K562 (cell line): ENCODE results near the gene IFT22. TPM values are rescaled to one million over a fixed set of nuclear protein-coding genes. Genes with fewer than 3 reads are reported as not detected.

Experiments used
- CEBPG ChIP-seq, 3 experiments: fragments of 200-800 bp in 1 of 3; sonication (Bioruptor generic) in 1 of 3; sonication (generic) in 1 of 3; formaldehyde crosslinking in 1 of 3; IDR thresholded peaks in 2 of 3; conservative IDR thresholded peaks in 1 of 3; 2 replicates each; pipeline versions ENCODE4 v1.6.1 to v1.8.0; 2016 to 2022; ENCODE audit warnings: missing compliant biosample characterization in 2 of 3, missing genetic modification characterization in 2 of 3, mild to moderate bottlenecking in 1 of 3, missing genetic modification reagents in 1 of 3
- E2F1 ChIP-seq: sonication (generic); formaldehyde crosslinking; IDR thresholded peaks from 2 replicates; pipeline ENCODE4 v1.8.1; 2023; ENCODE audit warnings: mild to moderate bottlenecking, missing genetic modification reagents, moderate library complexity
- EWSR1 ChIP-seq: fragments of 450-650 bp; IDR thresholded peaks from 2 replicates; pipeline ENCODE4 v1.6.1; 2018; ENCODE audit warnings: borderline replicate concordance, mild to moderate bottlenecking, low read depth, moderate library complexity; ENCODE audit not compliant: partially characterized antibody
- HDAC6 ChIP-seq: IDR thresholded peaks from 2 replicates; pipeline ENCODE4 v1.6.1; 2012; ENCODE audit warnings: low read depth, mild to moderate bottlenecking, control low read depth, inconsistent platforms, low read length, moderate library complexity
- HMBOX1 ChIP-seq: sonication (generic); IDR thresholded peaks from 2 replicates; pipeline ENCODE4 v1.6.1; 2016
- HNRNPH1 ChIP-seq: fragments of 200-400 bp; formaldehyde crosslinking; optimal IDR thresholded peaks from 2 replicates; pipeline ENCODE3; 2017; ENCODE audit warnings: low read depth, mild to moderate bottlenecking, low read length, moderate library complexity
- MCM2 ChIP-seq: fragments of 450-650 bp; IDR thresholded peaks from 2 replicates; pipeline ENCODE4 v1.6.1; 2017; ENCODE audit warnings: low read depth, mild to moderate bottlenecking
- MTA3 ChIP-seq: fragments of 450-650 bp; formaldehyde crosslinking; IDR thresholded peaks from 2 replicates; pipeline ENCODE4 v1.6.1; 2017; ENCODE audit warnings: mild to moderate bottlenecking, borderline replicate concordance
- MTF1 ChIP-seq: fragments of 250-450 bp; sonication (Bioruptor Pico); IDR thresholded peaks from 2 replicates; pipeline ENCODE4 v1.9.0; 2021; ENCODE audit warnings: moderate library complexity, mild to moderate bottlenecking, inconsistent platforms, borderline replicate concordance
- NR4A1 ChIP-seq, 2 experiments: fragments of 250-450 bp in 1 of 2; fragments of 450-650 bp in 1 of 2; sonication (Bioruptor Pico) in 1 of 2; IDR thresholded peaks; 2 replicates each; pipeline versions ENCODE4 v1.4.0 to v1.6.1; 2016 to 2020; ENCODE audit warnings: mild to moderate bottlenecking in 2 of 2, missing compliant biosample characterization in 1 of 2, missing genetic modification characterization in 1 of 2, moderate library complexity in 1 of 2
- PHF8 ChIP-seq: fragments of 200-600 bp; sonication (generic); IDR thresholded peaks from 2 replicates; pipeline ENCODE4 v1.6.1; 2012; ENCODE audit warnings: mixed run types, mild to moderate bottlenecking, inconsistent platforms, low read length, moderate library complexity, borderline replicate concordance
- PML ChIP-seq: IDR thresholded peaks from 2 replicates; pipeline ENCODE4 v1.6.1; 2012; ENCODE audit warnings: low read length, inconsistent platforms
- SUPT5H ChIP-seq: fragments of 450-650 bp; IDR thresholded peaks from 2 replicates; pipeline ENCODE4 v1.6.1; 2016
- TAF1 ChIP-seq: IDR thresholded peaks from 2 replicates; pipeline ENCODE4 v1.6.1; 2011; ENCODE audit warnings: mild to moderate bottlenecking, low read length, moderate library complexity; ENCODE audit not compliant: insufficient read depth, control insufficient read depth, severe bottlenecking; ENCODE audit errors: extremely low read depth
- TRIM25 ChIP-seq: fragments of 450-650 bp; IDR thresholded peaks from 2 replicates; pipeline ENCODE4 v1.7.0; 2016; ENCODE audit warnings: borderline replicate concordance
- U2AF1 ChIP-seq: fragments of 200-400 bp; formaldehyde crosslinking; optimal IDR thresholded peaks from 2 replicates; pipeline ENCODE3; 2017; ENCODE audit warnings: mild to moderate bottlenecking, low read depth, low read length, moderate library complexity
- ZNF280B ChIP-seq: fragments of 250-450 bp; sonication (Bioruptor Pico); IDR thresholded peaks from 2 replicates; pipeline ENCODE4 v1.5.1; 2021; ENCODE audit warnings: mild to moderate bottlenecking
- ZNF644 ChIP-seq: fragments of 200-800 bp; sonication (Bioruptor generic); IDR thresholded peaks from 2 replicates; pipeline ENCODE4 v1.6.1; 2016; ENCODE audit warnings: low read depth, missing genetic modification characterization, missing compliant biosample characterization
- polyA plus RNA-seq, 8 experiments: library from polyadenylated mRNA; depleted of rRNA in 4 of 8; stranded (reverse) in 5 of 8; unstranded in 3 of 8; fragments of >200 nt; fragmentation: Nextera tagmentation in 2 of 8; fragmentation: Illumina TruSeq in 1 of 8; extraction: Ambion mirVana in 2 of 8; extraction: Trizol in 1 of 8; gene quantifications; 2 replicates each; pipeline versions ENCODE4 v1.2.1 to v1.2.3, GENCODE V29; 2011 to 2014; ENCODE audit warnings: inconsistent platforms in 1 of 8, missing spikeins in 1 of 8
- total RNA-seq, 7 experiments: library from RNA; depleted of rRNA in 6 of 7; stranded (reverse); fragments of >200 nt in 6 of 7; fragmentation: Illumina TruSeq in 2 of 7; extraction: Trizol in 2 of 7; gene quantifications; 2 replicates each; pipeline versions ENCODE4 v1.2.1 to v1.2.3, GENCODE V29; 2011 to 2021; ENCODE audit warnings: low replicate concordance in 1 of 7

IFT22 gene
- total and polyA plus RNA-seq, 9 of the 15 experiments (the other 6 are each of a cell fraction or from before 2014, with no cell fraction given): 6.3 to 18.2 (median 7.7) TPM

- no peak for TF ChIP-seq E2F1 (CRISPR knock-in tag)
- no peak for TF ChIP-seq HMBOX1
- no peak for TF ChIP-seq HNRNPH1
- TF ChIP-seq EWSR1: no peak
- TF ChIP-seq SUPT5H: peak; percentile 73
- peak; percentile 63 for TF ChIP-seq TAF1
- no peak for TF ChIP-seq U2AF1
- TF ChIP-seq ZNF644: no peak; the same call in 1 of the 2 replicates
- TF ChIP-seq PHF8: peak; percentile 77
- TF ChIP-seq TRIM25: no peak
- TF ChIP-seq MTF1 (CRISPR knock-in tag): no peak
- TF ChIP-seq MTA3: peak; percentile 19; the same call in 1 of the 2 replicates
- no peak for TF ChIP-seq NR4A1 (CRISPR knock-in tag; IDR thresholded peaks at IDR 0.05)
- TF ChIP-seq NR4A1 (tag; IDR thresholded peaks at IDR 0.05): no peak
- TF ChIP-seq ZNF280B (CRISPR knock-in tag): no peak
- TF ChIP-seq CEBPG (CRISPR knock-in tag; IDR thresholded peaks at IDR 0.05): no peak
- no peak for TF ChIP-seq CEBPG (tag; conservative IDR thresholded peaks at IDR 0.05 in 1 of 2, IDR thresholded peaks at IDR 0.05 in 1 of 2)
- TF ChIP-seq PML: peak; percentile 29; the same call in 1 of the 2 replicates
- TF ChIP-seq MCM2: no peak
- TF ChIP-seq HDAC6: no peak
Observed at GRCh38 chr7:101321491-101322401, at the start of gene IFT22 (continued).
